Measurements from ENCODE around the gene STARD3.

GRCh38 chr17:39600997-39601597 is 35.8 kb upstream of the STARD3 start:
- no peak for TF ChIP-seq CBFB (CRISPR knock-in tag; IDR thresholded peaks at IDR 0.05; ENCODE audit: low read depth)
- no peak for TF ChIP-seq ZNF121 (CRISPR knock-in tag; IDR thresholded peaks at IDR 0.05)
- no peak for TF ChIP-seq RELA (CRISPR knock-in tag; IDR thresholded peaks at IDR 0.05; ENCODE audit: borderline replicate concordance)
- no peak for TF ChIP-seq ATF3 (CRISPR knock-in tag; conservative IDR thresholded peaks at IDR 0.05)
- no peak for TF ChIP-seq CTCF (IDR thresholded peaks at IDR 0.05)
- TF ChIP-seq AFF4 (CRISPR knock-in tag; IDR thresholded peaks at IDR 0.05; ENCODE audit: borderline replicate concordance), result no peak
- TF ChIP-seq SMAD3 (CRISPR knock-in tag; IDR thresholded peaks at IDR 0.05; ENCODE audit: borderline replicate concordance), result no peak
- no peak for TF ChIP-seq MAX (CRISPR knock-in tag; IDR thresholded peaks at IDR 0.05)
- no peak for TF ChIP-seq NR2C2 (CRISPR knock-in tag; IDR thresholded peaks at IDR 0.05)
- no peak for TF ChIP-seq ATF1 (CRISPR knock-in tag; IDR thresholded peaks at IDR 0.05)
- TF ChIP-seq FOXK1 (CRISPR knock-in tag; IDR thresholded peaks at IDR 0.05), result no peak
- TF ChIP-seq FOXP1 (CRISPR knock-in tag; IDR thresholded peaks at IDR 0.05; ENCODE audit: borderline replicate concordance), result peak; percentile 42; the same call in 1 of the 2 replicates
- TF ChIP-seq ZBTB21 (CRISPR knock-in tag; IDR thresholded peaks at IDR 0.05; ENCODE audit: borderline replicate concordance), result no peak
